IPS-20b (cell line): ENCODE results near the gene PARD3B.

Experiments
- H3K27ac ChIP-seq: one replicate; pipeline ENCODE4 v1.5.1; 2013; ENCODE audit warnings: low read length
- H3K27me3 ChIP-seq: 2 replicates; pipeline ENCODE4 v1.6.1; 2013; ENCODE audit warnings: mild to moderate bottlenecking, low read length, inconsistent platforms; ENCODE audit not compliant: insufficient read depth
- H3K36me3 ChIP-seq: 2 replicates; pipeline ENCODE4 v1.6.1; 2013; ENCODE audit warnings: low read depth, mild to moderate bottlenecking, inconsistent platforms, low read length, moderate library complexity; ENCODE audit not compliant: insufficient read depth
- H3K4me1 ChIP-seq: 2 replicates; pipeline ENCODE4 v1.6.1; 2013; ENCODE audit warnings: mild to moderate bottlenecking, control low read depth, inconsistent platforms, low read length, moderate library complexity; ENCODE audit not compliant: insufficient read depth
- H3K4me3 ChIP-seq: 2 replicates; pipeline ENCODE4 v1.5.1; 2013; ENCODE audit warnings: mild to moderate bottlenecking, low read length, inconsistent platforms
- H3K9ac ChIP-seq: 2 replicates; pipeline ENCODE4 v1.6.1; 2013; ENCODE audit warnings: low read depth, mild to moderate bottlenecking, inconsistent platforms, low read length, moderate library complexity
- H3K9me3 ChIP-seq: 2 replicates; pipeline ENCODE4 v1.6.1; 2013; ENCODE audit warnings: mild to moderate bottlenecking, low read depth, low read length, inconsistent platforms; ENCODE audit not compliant: insufficient read depth

PARD3B gene

GRCh38 chr2:204973616-204974015, 428.3 kb downstream of the PARD3B start:
- Histone ChIP-seq H3K4me3 (no peak overlapping the region), H3K36me3 (no peaks in the 10 kb centered on the region), H3K4me1 (peaks cover 10% of the 10 kb centered on the region; the same call in 1 of the 2 replicates), H3K9me3 (no peaks in the 10 kb centered on the region), H3K27me3 (no peaks in the 10 kb centered on the region), H3K9ac (no peak overlapping the region), H3K27ac (no peak overlapping the region)

GRCh38 chr2:204974487-204974886, 429.2 kb downstream of the PARD3B start:
- Histone ChIP-seq H3K36me3 (no peaks in the 10 kb centered on the region), H3K4me3 (no peak overlapping the region), H3K4me1 (peaks cover 10% of the 10 kb centered on the region; the same call in 1 of the 2 replicates), H3K27ac (no peak overlapping the region), H3K9me3 (no peaks in the 10 kb centered on the region), H3K9ac (no peak overlapping the region), H3K27me3 (no peaks in the 10 kb centered on the region)

GRCh38 chr2:204977914-204978313, 432.6 kb downstream of the PARD3B start:
- Histone ChIP-seq H3K27ac (no peak overlapping the region), H3K9me3 (no peaks in the 10 kb centered on the region), H3K4me3 (no peak overlapping the region), H3K27me3 (no peaks in the 10 kb centered on the region), H3K9ac (no peak overlapping the region), H3K4me1 (peaks cover 14% of the 10 kb centered on the region), H3K36me3 (no peaks in the 10 kb centered on the region)

- no peaks in the 10 kb centered on the region for H3K36me3 ChIP-seq
- peaks cover 16% of the 10 kb centered on the region for H3K4me1 ChIP-seq
- no peak overlapping the region for H3K4me3 ChIP-seq
- no peaks in the 10 kb centered on the region for H3K9me3 ChIP-seq
- no peak overlapping the region for H3K9ac ChIP-seq
- H3K27ac ChIP-seq = no peak overlapping the region
- no peaks in the 10 kb centered on the region for H3K27me3 ChIP-seq
Observed at GRCh38 chr2:204982303-204982702, 437.0 kb downstream of the PARD3B start.

- Histone ChIP-seq H3K36me3 (no peaks in the 10 kb centered on the region), H3K27ac (no peak overlapping the region), H3K9ac (no peak overlapping the region), H3K9me3 (no peaks in the 10 kb centered on the region), H3K27me3 (no peaks in the 10 kb centered on the region), H3K4me3 (no peak overlapping the region), H3K4me1 (peaks cover 11% of the 10 kb centered on the region)
Observed at GRCh38 chr2:204984518-204984917, 439.2 kb downstream of the PARD3B start.

GRCh38 chr2:204986641-204987040, 441.4 kb downstream of the PARD3B start:
- Histone ChIP-seq H3K27ac (no peak overlapping the region), H3K27me3 (no peaks in the 10 kb centered on the region), H3K4me1 (peaks cover 11% of the 10 kb centered on the region), H3K9ac (no peak overlapping the region), H3K36me3 (no peaks in the 10 kb centered on the region), H3K4me3 (no peak overlapping the region), H3K9me3 (no peaks in the 10 kb centered on the region)

- no peaks in the 10 kb centered on the region for H3K36me3 ChIP-seq
- no peak overlapping the region for H3K27ac ChIP-seq
- H3K9me3 ChIP-seq = no peaks in the 10 kb centered on the region
- peaks cover 2% of the 10 kb centered on the region; the same call in 1 of the 2 replicates for H3K4me1 ChIP-seq
- H3K4me3 ChIP-seq = no peak overlapping the region
- no peaks in the 10 kb centered on the region for H3K27me3 ChIP-seq
- no peak overlapping the region for H3K9ac ChIP-seq
Observed at GRCh38 chr2:204988836-204989235, 443.6 kb downstream of the PARD3B start.

GRCh38 chr2:204989877-204990276, 444.6 kb downstream of the PARD3B start:
- Histone ChIP-seq H3K4me3 (no peak overlapping the region), H3K9me3 (no peaks in the 10 kb centered on the region), H3K36me3 (no peaks in the 10 kb centered on the region), H3K9ac (no peak overlapping the region), H3K27me3 (no peaks in the 10 kb centered on the region), H3K4me1 (no peaks in the 10 kb centered on the region), H3K27ac (no peak overlapping the region)

- Histone ChIP-seq H3K27ac (no peak overlapping the region), H3K27me3 (no peaks in the 10 kb centered on the region), H3K4me1 (no peaks in the 10 kb centered on the region), H3K9ac (no peak overlapping the region), H3K4me3 (no peak overlapping the region), H3K36me3 (no peaks in the 10 kb centered on the region), H3K9me3 (no peaks in the 10 kb centered on the region)
Observed at GRCh38 chr2:205001300-205001966, 456.2 kb downstream of the PARD3B start.

GRCh38 chr2:205002390-205002789, 457.1 kb downstream of the PARD3B start:
- Histone ChIP-seq H3K4me1 (no peaks in the 10 kb centered on the region), H3K9me3 (no peaks in the 10 kb centered on the region), H3K9ac (no peak overlapping the region), H3K36me3 (no peaks in the 10 kb centered on the region), H3K27me3 (no peaks in the 10 kb centered on the region), H3K4me3 (no peak overlapping the region), H3K27ac (no peak overlapping the region)

- H3K27me3 ChIP-seq = no peaks in the 10 kb centered on the region
- no peak overlapping the region for H3K9ac ChIP-seq
- H3K4me3 ChIP-seq = no peak overlapping the region
- no peaks in the 10 kb centered on the region for H3K4me1 ChIP-seq
- no peaks in the 10 kb centered on the region for H3K36me3 ChIP-seq
- no peak overlapping the region for H3K27ac ChIP-seq
- no peaks in the 10 kb centered on the region for H3K9me3 ChIP-seq
Observed at GRCh38 chr2:205003288-205003687, 458.0 kb downstream of the PARD3B start.

GRCh38 chr2:205010196-205010595, 464.9 kb downstream of the PARD3B start:
- no peak overlapping the region for H3K27ac ChIP-seq
- H3K9ac ChIP-seq = no peak overlapping the region
- H3K9me3 ChIP-seq = no peaks in the 10 kb centered on the region
- no peaks in the 10 kb centered on the region for H3K4me1 ChIP-seq
- no peaks in the 10 kb centered on the region for H3K36me3 ChIP-seq
- no peaks in the 10 kb centered on the region for H3K27me3 ChIP-seq
- H3K4me3 ChIP-seq = no peak overlapping the region
